ENCODE measurements around the gene ATXN7. TPM values are rescaled to one million over a fixed set of nuclear protein-coding genes. Genes with fewer than 3 reads are reported as not detected.

The ATXN7 gene
- total and polyA plus RNA-seq, 2 of the 13 experiments (the other 11 are each of a cell fraction or from before 2014, with no cell fraction given): 13.8 to 20.0 TPM

- TF ChIP-seq FOXO4 (CRISPR knock-in tag; conservative IDR thresholded peaks at IDR 0.05): no peak
- TF ChIP-seq ISL2 (CRISPR knock-in tag; IDR thresholded peaks at IDR 0.05): 0 out of 2 replicates have a peak, but pooled peaks have one; percentile 34
- TF ChIP-seq ONECUT2 (CRISPR knock-in tag; IDR thresholded peaks at IDR 0.05): no peak
- no peak for TF ChIP-seq CHD2 (IDR thresholded peaks at IDR 0.05; ENCODE audit: low read depth, low read length)
- no peak for TF ChIP-seq ZNF12 (CRISPR knock-in tag; IDR thresholded peaks at IDR 0.05)
- TF ChIP-seq HNF4G (IDR thresholded peaks at IDR 0.05; ENCODE audit: borderline replicate concordance, low read depth, low read length): no peak
- TF ChIP-seq HNF4G (CRISPR knock-in tag; IDR thresholded peaks at IDR 0.05; ENCODE audit: borderline replicate concordance, low read depth): no peak
- no peak for TF ChIP-seq RBM22 (optimal IDR thresholded peaks at IDR 0.05; ENCODE audit: low read length)
- no peak for TF ChIP-seq ZNF251 (CRISPR knock-in tag; IDR thresholded peaks at IDR 0.05)
- TF ChIP-seq KLF16 (CRISPR knock-in tag; IDR thresholded peaks at IDR 0.05): peak in 1 of 2 experiments; percentile 30; a peak in 1 of 4 replicates
- no peak for TF ChIP-seq HNF1A (IDR thresholded peaks at IDR 0.05; ENCODE audit: low read depth)
- TF ChIP-seq HNF1A (CRISPR knock-in tag; IDR thresholded peaks at IDR 0.05; ENCODE audit: borderline replicate concordance): 0 out of 2 replicates have a peak, but pooled peaks have one; percentile 27
- TF ChIP-seq JDP2 (CRISPR knock-in tag; IDR thresholded peaks at IDR 0.05; ENCODE audit: borderline replicate concordance): no peak
- TF ChIP-seq ZNF816 (CRISPR knock-in tag; IDR thresholded peaks at IDR 0.05; ENCODE audit: borderline replicate concordance): no peak
- TF ChIP-seq, protein P1, sequence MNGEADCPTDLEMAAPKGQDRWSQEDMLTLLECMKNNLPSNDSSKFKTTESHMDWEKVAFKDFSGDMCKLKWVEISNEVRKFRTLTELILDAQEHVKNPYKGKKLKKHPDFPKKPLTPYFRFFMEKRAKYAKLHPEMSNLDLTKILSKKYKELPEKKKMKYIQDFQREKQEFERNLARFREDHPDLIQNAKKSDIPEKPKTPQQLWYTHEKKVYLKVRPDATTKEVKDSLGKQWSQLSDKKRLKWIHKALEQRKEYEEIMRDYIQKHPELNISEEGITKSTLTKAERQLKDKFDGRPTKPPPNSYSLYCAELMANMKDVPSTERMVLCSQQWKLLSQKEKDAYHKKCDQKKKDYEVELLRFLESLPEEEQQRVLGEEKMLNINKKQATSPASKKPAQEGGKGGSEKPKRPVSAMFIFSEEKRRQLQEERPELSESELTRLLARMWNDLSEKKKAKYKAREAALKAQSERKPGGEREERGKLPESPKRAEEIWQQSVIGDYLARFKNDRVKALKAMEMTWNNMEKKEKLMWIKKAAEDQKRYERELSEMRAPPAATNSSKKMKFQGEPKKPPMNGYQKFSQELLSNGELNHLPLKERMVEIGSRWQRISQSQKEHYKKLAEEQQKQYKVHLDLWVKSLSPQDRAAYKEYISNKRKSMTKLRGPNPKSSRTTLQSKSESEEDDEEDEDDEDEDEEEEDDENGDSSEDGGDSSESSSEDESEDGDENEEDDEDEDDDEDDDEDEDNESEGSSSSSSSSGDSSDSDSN (CRISPR knock-in tag; IDR thresholded peaks at IDR 0.05): peak; percentile 73; the same call in 1 of the 2 replicates
- TF ChIP-seq NR3C1 (CRISPR knock-in tag; IDR thresholded peaks at IDR 0.05): 0 out of 2 replicates have a peak, but pooled peaks have one; percentile 55
- TF ChIP-seq, protein P2, sequence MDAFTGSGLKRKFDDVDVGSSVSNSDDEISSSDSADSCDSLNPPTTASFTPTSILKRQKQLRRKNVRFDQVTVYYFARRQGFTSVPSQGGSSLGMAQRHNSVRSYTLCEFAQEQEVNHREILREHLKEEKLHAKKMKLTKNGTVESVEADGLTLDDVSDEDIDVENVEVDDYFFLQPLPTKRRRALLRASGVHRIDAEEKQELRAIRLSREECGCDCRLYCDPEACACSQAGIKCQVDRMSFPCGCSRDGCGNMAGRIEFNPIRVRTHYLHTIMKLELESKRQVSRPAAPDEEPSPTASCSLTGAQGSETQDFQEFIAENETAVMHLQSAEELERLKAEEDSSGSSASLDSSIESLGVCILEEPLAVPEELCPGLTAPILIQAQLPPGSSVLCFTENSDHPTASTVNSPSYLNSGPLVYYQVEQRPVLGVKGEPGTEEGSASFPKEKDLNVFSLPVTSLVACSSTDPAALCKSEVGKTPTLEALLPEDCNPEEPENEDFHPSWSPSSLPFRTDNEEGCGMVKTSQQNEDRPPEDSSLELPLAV (CRISPR knock-in tag; conservative IDR thresholded peaks at IDR 0.05; ENCODE audit: low read depth): no peak
- no peak for TF ChIP-seq TEAD2 (CRISPR knock-in tag; IDR thresholded peaks at IDR 0.05)
- TF ChIP-seq POGZ (CRISPR knock-in tag; IDR thresholded peaks at IDR 0.05): no peak
Observed at GRCh38 chr3:63863150-63864007, at the start of gene ATXN7, which contains the start of gene THOC7 (continued).

Data from HepG2 (cell line).